GM21423 (cell line): ENCODE measurements around the gene MSI2.

Experiments
- ATAC-seq: cut with Tn5 transposase; IDR thresholded peaks from one replicate; pipeline ENCODE4 v1.9.1; 2021; ENCODE audit warnings: mild to moderate bottlenecking, moderate library complexity; ENCODE audit not compliant: unreplicated experiment

The MSI2 gene

GRCh38 chr17:57718878-57719277, 462.6 kb downstream of the MSI2 start:
- no peak for ATAC-seq

GRCh38 chr17:57720386-57721035, 464.2 kb downstream of the MSI2 start:
- no peak for ATAC-seq

GRCh38 chr17:57721967-57722703, 465.8 kb downstream of the MSI2 start:
- ATAC-seq = no peak

DNA sequence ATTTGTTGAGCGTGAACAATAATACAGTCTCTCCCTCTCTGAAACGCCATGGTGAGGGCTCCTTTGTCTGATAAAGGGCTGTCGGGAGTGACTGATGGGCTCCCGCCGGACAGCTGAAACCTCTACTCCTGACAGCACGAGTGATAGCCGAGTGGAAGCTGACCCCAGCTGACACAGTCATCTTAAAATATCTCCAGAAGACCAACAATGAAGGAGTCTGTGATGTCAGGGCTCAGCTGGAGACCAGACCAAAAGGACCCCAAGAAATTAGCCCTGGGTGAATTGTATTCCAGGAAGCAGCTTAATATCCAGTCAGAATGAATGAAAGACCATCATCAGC, 466.4 kb downstream of the MSI2 start:
- no peak for ATAC-seq

DNA sequence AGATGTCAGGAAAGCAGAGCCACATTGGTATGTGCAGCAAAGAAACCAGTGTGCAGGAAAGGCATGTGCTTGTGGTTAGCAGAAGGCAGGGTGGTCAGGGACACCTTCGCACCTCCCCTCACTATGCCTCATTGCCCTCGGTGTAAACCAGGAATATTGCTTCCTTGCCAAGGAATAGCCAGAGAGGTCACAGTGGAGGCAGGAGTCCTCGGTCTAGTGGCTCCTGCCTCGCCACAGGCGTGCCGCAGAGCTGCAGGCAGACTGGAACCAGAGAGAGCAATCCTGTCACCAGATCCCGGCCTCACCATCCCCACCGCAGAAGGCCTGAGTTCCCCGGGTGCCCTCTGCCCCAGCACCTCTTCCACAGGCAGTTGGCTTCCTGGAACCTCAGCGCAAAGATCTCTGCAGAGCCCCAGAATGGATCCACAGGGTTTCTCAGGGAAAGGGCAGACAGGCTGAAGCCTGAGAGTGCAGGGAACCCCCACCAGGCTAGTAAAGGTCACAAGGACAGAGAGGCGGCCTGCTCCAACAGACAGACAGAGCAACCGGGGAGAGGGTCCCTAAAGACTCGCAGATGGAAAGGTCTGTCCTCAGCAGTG, 467.2 kb downstream of the MSI2 start:
- ATAC-seq = no peak

DNA sequence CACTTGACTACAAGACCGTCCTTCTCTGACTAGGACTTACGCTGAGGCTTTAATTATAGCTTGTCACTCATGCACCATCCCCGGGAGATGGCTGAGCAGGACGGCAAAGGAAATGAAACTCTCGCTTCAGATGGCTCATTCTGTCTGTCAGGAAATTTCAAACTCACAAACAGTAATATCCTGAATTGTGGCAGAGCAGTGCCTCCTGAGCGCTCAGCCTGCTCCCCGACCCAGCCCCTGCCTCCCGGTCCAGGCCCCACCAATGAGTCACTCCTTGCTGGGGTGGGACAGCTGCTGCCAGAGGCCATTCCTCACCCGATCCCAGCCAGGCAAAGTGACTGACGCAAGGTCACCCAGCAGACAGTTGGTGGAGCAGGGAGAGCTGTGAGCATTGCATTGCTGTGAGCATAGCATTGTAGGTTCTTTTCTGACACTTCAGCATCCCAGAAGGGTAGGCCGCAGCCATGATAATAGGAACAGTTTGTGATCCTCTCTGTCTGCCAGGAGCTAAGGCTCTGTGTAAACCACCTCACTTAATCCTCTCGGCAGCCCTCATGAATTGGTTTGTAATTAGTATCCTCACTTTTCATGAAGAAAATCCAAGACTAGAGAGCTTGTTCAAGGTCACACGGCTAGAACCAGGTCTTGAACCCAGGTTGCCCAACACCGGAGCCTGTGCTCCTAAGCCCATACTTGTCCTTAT, 467.9 kb downstream of the MSI2 start:
- ATAC-seq = peak; percentile 71

- no peak for ATAC-seq
Measured at GRCh38 chr17:57724729-57725125, 468.4 kb downstream of the MSI2 start.

- ATAC-seq = no peak
Measured at GRCh38 chr17:57726213-57726790, 470.0 kb downstream of the MSI2 start.

- ATAC-seq = no peak
Measured at GRCh38 chr17:57726838-57727237, 470.5 kb downstream of the MSI2 start.

DNA sequence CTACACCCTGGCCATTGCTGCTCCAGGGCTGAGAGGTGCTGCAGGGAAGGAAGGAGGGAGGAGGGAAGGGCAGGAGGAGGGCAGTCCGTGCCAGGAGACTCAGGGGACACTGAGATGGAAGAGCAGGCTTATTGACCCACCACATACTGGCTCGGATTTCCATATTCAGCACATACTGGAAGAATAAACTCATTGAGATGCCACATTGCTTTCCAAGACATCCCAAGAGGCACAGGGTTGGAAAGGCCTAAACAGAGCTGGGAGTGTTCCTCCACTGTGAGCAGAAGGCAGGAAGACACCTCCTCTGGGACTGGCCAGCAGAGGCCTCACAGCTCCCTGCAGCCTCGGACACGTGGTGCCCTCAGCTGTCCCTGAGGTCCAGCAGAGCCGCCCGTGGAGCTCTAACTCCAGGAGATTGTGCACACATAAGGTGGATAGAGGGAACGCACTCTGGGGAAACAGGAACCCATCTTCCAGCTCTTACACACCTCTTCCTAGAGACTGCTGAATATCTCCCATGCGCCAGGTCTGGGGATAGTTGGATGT, 471.4 kb downstream of the MSI2 start:
- ATAC-seq = no peak

DNA sequence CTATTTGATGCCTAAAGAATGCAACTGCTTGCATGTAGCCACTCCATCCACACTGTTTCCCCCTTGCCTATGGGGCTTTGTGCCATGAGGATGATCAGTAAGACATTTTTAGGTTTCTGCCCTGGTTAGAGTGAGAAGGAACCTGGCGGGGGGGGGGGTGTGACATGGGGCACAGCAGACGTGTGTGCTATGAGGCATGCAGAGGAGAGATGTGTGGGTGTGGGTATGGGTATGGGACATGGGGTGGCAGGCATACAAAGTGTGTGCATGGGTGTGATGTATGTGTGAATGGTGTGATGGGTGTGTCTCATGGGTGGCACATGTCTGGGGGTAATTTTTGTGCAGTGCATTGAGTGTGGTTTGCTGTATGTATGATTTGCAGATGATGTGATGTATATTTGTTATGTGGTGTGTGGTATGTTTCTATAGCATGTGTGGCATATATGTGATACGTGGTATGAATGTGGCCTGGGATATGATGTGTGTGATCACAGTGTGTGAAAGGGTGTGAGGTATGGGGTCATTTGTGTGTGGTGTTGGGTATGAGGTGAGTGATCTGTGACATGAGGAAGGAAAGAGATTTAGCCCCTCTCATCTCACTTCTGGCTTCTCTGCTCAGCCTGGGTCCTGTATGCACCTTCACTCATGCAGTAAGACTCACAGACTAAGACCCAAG, 473.8 kb downstream of the MSI2 start:
- no peak for ATAC-seq

DNA sequence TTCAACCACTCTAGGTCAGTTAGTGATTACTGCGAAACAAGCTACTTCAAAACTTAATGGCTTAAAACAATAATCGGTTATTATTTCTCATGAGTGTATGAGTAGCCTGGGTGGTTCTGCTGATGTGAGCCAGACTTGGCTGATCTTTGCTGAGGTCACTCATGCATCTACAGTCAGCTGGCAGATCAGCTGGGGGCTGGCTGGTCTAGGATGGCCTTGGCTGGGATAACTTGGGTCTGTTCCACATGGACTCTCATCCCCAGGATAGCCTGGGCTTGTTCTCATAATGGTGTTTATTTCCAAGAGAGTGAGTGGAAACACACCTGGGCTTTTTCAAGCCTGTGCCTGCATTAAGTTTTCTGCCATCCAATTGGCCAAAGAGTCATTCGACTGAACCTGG, 475.7 kb downstream of the MSI2 start:
- ATAC-seq = no peak

DNA sequence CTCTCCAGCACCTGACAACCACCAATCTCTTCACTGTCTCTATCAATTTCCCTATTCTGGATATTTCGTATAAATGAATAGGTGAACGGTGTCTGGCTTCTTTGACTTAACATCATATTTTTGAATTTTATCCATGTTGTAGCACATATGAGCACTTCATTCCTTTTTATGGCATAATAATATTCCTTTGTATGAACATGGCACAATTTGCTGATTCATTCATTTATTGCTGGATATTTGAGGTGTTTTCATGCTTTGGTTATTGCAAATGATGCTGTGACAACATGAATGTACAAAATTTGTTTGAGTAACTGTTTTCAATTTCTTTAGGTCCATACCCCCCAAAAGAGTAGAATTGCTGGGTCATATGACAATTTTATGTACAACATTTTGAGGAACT, 476.8 kb downstream of the MSI2 start:
- no peak for ATAC-seq
